ENCODE data around the gene GTF2H3. TPM values are rescaled to one million over a fixed set of nuclear protein-coding genes. Genes with fewer than 3 reads are reported as not detected.

Gene GTF2H3
- total RNA-seq, 3 donors from 2014 or later, result 77.9 to 86.2 (median 78.5) TPM

DNA sequence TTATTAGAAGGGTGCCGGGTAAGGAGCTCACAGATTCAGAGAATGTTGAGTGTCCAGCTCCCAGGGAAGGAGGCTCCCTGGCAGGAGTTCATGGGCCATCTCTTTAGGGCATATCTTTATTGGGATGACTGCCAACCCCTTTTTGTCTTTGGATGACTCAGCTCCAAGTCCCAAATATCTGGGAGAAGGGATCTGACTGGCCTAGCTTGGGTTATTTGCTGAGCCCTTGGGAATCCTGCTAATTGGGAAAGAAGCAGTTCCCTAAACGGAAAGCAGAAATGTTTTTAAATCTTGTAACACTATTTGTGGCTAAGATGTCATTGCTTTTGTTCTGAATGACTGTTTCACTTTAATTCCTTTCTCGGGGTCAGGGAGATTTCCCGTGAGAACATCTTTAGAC lies 19.1 kb upstream of the GTF2H3 start:
- H3K9me3 Mint-ChIP-seq, result no peaks in the 10 kb centered on the region
- peaks cover 4% of the 10 kb centered on the region for H3K4me1 Mint-ChIP-seq (ENCODE audit: low read depth)
- ATAC-seq, result no peak
- no peaks in the 10 kb centered on the region for H3K27me3 Mint-ChIP-seq (ENCODE audit: low read depth)
- no peak for DNase-seq
- H3K4me3 Mint-ChIP-seq, result no peak overlapping the region
- peaks cover 55% of the 10 kb centered on the region for H3K36me3 Mint-ChIP-seq (ENCODE audit: insufficient read depth)

DNA sequence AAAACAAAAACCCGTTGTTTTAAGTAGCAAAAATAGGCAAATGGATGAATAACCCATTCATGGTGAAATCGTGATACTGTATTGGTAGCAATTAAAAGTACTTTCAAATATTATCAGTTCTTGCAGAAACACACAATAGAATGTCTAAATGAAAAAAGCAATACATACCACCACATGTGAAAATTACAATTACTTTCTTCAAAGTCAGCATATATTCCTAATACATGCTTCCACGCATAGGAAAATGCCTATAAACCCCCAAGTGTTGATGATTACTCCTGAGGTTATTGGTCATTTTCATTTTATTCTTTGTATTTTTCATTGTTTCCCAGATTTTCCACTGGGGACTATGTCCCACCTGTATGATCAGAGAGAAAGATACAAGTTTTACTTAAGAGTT lies 16.5 kb upstream of the GTF2H3 start:
- Mint-ChIP-seq H3K27me3 (ENCODE audit: low read depth) (no peaks in the 10 kb centered on the region), H3K4me1 (ENCODE audit: low read depth) (peaks cover 4% of the 10 kb centered on the region), H3K4me3 (no peak overlapping the region), H3K36me3 (ENCODE audit: insufficient read depth) (peaks cover 67% of the 10 kb centered on the region), H3K9me3 (no peaks in the 10 kb centered on the region)
- no peak for DNase-seq
- ATAC-seq, result no peak

DNA sequence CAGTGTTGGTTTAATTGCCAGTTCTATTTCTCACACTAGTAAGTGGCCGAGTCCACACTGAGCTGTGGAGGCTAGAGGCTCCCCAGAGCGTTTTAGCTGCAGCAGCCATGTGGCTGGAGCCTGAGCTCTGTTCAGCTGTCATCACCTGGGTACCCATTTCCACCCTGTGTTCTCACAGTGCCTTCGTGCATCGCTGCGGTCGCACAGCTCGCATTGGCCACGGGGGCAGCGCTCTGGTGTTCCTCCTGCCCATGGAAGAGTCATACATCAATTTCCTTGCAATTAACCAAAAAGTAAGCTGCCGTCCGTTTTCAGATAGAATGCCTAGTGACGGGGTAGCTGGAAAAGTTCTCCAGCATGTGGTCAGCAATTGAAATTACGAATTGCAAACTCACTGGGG lies 16.0 kb upstream of the GTF2H3 start:
- H3K4me1 Mint-ChIP-seq (ENCODE audit: low read depth), result peaks cover 4% of the 10 kb centered on the region
- peaks cover 64% of the 10 kb centered on the region for H3K36me3 Mint-ChIP-seq (ENCODE audit: insufficient read depth)
- ATAC-seq (no peak), DNase-seq (no peak)
- H3K4me3 Mint-ChIP-seq, result no peak overlapping the region
- H3K9me3 Mint-ChIP-seq, result no peaks in the 10 kb centered on the region
- no peaks in the 10 kb centered on the region for H3K27me3 Mint-ChIP-seq (ENCODE audit: low read depth)

DNA sequence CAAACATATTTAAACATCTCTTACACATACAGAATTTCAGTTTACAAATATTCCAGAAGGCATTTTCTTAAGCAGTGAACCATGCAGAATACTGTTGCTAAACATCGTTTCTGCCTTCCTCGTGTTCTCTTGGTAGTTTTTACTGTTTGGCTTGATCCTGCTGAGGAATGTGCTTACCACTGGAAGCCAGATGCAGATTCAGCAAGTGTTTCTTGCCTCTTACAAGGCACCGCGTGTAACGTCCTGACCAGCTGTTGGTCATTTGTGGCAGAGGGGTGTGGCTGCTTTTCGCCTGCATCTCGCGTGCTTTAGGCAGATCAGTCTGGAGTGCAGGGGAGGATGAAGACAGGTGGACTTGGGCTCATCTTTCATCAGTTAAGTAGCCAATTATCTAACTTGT lies 12.5 kb upstream of the GTF2H3 start:
- Mint-ChIP-seq H3K27me3 (ENCODE audit: low read depth) (no peaks in the 10 kb centered on the region), H3K36me3 (ENCODE audit: insufficient read depth) (peaks cover 59% of the 10 kb centered on the region), H3K4me3 (no peak overlapping the region), H3K4me1 (ENCODE audit: low read depth) (peaks cover 4% of the 10 kb centered on the region), H3K9me3 (no peaks in the 10 kb centered on the region)
- no peak for ATAC-seq
- no peak for DNase-seq

DNA sequence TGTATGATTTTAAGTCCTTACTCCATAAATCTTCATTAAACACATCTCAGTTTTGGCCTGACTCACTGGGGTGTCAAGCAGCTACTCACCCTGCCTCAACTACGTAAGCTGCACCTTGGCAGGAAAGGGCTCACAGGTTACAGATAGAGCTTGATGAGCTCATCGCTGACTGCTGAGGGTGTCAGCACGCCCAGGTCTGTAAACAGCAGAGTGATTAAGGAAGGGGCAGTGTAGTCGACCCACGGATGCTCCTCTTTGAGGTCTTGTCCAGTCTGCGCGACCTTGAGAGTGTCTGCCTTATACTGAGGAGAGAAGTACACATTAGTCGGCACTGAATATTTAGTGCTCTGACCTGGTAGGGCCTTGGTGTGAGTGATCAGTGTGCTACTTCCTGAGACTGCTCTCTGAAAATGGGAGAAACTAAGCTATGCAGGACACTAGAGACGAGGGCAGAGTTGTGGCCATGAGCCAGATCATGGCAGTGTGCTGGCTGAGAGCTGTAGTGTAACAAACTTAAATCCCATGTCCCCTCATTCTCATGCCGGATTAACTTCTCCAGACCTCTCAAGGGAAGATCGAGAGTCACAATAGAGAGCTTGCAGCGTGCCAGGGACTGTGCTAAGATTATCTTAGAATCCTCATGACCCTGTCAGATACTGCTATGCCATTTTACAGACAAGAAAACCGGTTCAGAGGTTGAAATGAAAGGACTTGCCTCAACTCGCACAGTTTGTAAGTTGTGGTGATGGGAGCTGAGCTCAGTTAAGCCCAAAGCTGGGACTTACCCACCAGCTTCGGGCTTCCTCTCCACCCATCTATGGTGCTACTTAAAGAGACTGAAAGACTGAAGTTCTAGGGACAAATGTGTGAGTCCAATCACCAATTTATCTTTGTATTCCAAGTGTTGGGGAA lies 11.8 kb upstream of the GTF2H3 start:
- Mint-ChIP-seq H3K4me3 (no peak overlapping the region), H3K4me1 (ENCODE audit: low read depth) (peaks cover 4% of the 10 kb centered on the region), H3K27me3 (ENCODE audit: low read depth) (no peaks in the 10 kb centered on the region), H3K36me3 (ENCODE audit: insufficient read depth) (peaks cover 59% of the 10 kb centered on the region), H3K9me3 (no peaks in the 10 kb centered on the region)
- DNase-seq (no peak), ATAC-seq (peak; percentile 55 to 59)

DNA sequence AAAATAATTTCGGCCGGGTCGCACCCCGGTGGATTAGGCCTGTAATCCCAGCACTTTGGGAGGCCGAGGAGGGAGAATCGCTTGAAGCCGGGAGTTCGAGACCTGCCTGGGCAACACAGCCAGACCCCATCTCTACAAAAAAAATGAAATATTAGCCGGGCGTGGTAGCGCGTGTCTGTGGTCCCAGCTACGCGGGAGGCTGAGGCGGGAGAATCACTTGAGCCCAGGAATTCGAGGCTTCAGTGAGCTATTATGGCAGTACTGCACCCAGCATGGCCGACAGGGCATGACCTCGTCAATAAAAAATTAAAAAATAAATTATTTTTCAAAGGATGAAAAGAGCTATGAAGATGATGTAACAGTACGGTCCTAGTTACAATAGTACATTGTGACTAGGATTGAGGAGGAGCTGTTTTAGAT lies 523 bp downstream of the GTF2H3 start:
- DNase-seq, result no peak
- ATAC-seq, result no peak
- H3K4me1 Mint-ChIP-seq (ENCODE audit: low read depth), result peaks cover 28% of the 10 kb centered on the region

DNA sequence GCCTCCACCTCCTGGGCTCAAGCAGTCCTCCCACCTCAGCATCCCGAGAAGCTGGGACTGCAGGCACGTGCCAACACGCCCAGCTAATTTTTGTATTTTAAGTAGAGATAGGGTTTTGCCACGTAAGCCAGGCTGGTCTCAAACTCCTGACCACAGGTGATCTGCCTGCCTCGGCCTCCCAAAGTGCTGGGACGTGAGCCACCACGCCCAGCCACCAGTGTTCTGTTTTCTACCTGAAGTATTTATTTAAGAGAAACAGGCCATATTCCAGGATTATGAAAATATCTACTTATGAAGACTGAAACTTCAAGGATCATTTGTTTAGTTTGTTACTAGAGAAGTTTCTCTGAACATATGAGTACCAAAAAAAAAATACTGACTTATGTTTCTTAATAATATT lies 10.3 kb downstream of the GTF2H3 start:
- ATAC-seq, result no peak
- no peaks in the 10 kb centered on the region for H3K9me3 Mint-ChIP-seq
- no peaks in the 10 kb centered on the region for H3K27me3 Mint-ChIP-seq (ENCODE audit: low read depth)
- H3K4me3 Mint-ChIP-seq, result no peak overlapping the region
- DNase-seq, result no peak
- peaks cover 23% of the 10 kb centered on the region for H3K36me3 Mint-ChIP-seq (ENCODE audit: insufficient read depth)
- H3K4me1 Mint-ChIP-seq (ENCODE audit: low read depth), result no peaks in the 10 kb centered on the region

More for the DNA sequence above, 523 bp downstream of the GTF2H3 start:
- Mint-ChIP-seq H3K36me3 (ENCODE audit: insufficient read depth) (peaks cover 19% of the 10 kb centered on the region), H3K27me3 (ENCODE audit: low read depth) (no peaks in the 10 kb centered on the region), H3K4me3 (peak overlapping the region; percentile 94), H3K9me3 (no peaks in the 10 kb centered on the region)

DNA sequence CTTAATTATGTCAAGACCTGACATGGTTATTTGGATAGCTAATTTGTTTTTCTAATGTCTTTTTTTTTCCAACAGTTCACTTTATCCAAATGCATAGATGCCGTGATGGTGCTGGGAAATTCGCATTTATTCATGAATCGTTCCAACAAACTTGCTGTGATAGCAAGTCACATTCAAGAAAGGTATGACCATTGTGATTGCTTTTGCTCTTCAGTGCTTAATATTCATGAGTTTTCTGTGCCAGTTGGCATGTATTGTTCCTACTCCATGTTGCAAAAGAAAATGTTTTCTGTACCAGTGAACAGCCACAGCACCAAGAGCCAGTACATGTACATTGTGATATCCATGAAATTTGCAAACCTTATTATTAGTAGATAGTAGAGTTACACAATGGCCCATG lies 11.8 kb downstream of the GTF2H3 start:
- Mint-ChIP-seq H3K27me3 (ENCODE audit: low read depth) (no peaks in the 10 kb centered on the region), H3K9me3 (no peaks in the 10 kb centered on the region), H3K36me3 (ENCODE audit: insufficient read depth) (peaks cover 21% of the 10 kb centered on the region), H3K4me3 (no peak overlapping the region), H3K4me1 (ENCODE audit: low read depth) (no peaks in the 10 kb centered on the region)
- ATAC-seq, result no peak
- DNase-seq, result no peak

DNA sequence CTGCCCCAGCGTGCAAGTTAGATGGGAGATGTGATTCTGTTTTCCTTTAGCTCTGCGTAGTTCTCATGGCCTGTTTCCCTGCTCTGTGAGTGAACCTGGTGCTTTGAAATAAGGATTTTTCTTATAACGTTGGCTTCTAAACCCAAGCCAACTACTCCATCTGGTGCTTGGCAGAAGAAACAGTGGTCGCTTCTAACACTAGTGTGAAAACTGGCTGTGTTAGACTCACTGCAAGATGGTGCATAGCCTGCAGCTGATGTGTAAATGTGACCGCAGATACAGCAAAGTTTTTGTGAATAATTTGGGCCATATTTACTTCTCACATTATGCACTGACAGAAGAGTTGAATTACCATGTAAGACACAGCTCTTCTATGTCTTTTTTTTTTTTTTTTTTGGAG lies 12.2 kb downstream of the GTF2H3 start:
- Mint-ChIP-seq H3K27me3 (ENCODE audit: low read depth) (no peaks in the 10 kb centered on the region), H3K36me3 (ENCODE audit: insufficient read depth) (peaks cover 22% of the 10 kb centered on the region), H3K4me1 (ENCODE audit: low read depth) (no peaks in the 10 kb centered on the region), H3K9me3 (no peaks in the 10 kb centered on the region), H3K4me3 (no peak overlapping the region)
- DNase-seq (no peak), ATAC-seq (no peak)

DNA sequence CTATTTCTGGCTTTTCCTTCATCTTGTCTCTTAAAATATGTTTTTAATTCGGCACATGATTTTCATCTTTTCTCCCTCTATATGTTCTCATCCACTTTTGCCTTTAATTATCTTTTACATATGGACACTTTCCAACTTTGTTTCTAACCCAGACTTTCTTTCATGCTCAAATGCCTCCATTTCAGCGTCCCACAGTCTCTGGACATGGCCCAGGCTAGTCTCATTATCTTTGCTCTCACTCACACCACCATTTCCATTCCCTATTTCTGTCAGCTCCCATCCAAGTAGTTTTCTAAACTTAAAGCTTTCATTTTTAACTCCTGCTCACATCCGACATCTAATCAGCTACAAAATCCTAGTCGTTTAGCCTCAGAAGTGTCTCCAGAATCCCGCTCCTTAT lies 14.8 kb downstream of the GTF2H3 start:
- Mint-ChIP-seq H3K9me3 (no peaks in the 10 kb centered on the region), H3K36me3 (ENCODE audit: insufficient read depth) (peaks cover 26% of the 10 kb centered on the region), H3K27me3 (ENCODE audit: low read depth) (no peaks in the 10 kb centered on the region), H3K4me3 (no peak overlapping the region), H3K4me1 (ENCODE audit: low read depth) (no peaks in the 10 kb centered on the region)
- ATAC-seq, result no peak
- no peak for DNase-seq

DNA sequence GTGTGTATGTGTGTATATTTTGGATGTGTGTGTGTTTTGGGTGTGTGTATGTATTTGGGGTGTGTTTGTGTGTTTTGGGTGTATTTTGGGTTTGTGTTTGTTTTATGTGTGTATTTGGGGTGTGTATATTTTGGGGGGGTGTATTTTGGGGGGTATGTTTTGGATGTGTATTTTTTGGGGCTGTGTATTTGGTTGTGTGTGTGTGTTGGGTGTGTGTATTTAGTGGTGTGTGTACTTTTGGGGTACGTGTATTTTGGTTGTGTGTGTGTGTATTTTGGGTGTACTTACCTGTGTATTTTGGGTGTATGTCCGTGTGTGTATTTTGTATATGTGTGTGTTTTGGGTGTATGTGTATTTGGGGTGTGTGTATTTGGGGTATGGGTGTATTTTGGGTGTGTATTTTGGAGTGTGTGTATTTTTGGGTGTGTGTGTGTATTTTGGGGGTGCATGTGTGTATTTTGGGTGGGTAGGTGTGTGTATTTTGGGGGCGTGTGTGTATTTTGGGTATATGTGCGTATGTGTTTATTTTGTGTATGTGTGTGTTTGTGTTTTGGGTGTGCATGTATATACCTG lies 20.6 kb downstream of the GTF2H3 start:
- DNase-seq, result no peak
- Mint-ChIP-seq H3K9me3 (no peaks in the 10 kb centered on the region), H3K36me3 (ENCODE audit: insufficient read depth) (peaks cover 26% of the 10 kb centered on the region), H3K4me3 (no peak overlapping the region), H3K27me3 (ENCODE audit: low read depth) (no peaks in the 10 kb centered on the region), H3K4me1 (ENCODE audit: low read depth) (no peaks in the 10 kb centered on the region)
- ATAC-seq, result no peak

DNA sequence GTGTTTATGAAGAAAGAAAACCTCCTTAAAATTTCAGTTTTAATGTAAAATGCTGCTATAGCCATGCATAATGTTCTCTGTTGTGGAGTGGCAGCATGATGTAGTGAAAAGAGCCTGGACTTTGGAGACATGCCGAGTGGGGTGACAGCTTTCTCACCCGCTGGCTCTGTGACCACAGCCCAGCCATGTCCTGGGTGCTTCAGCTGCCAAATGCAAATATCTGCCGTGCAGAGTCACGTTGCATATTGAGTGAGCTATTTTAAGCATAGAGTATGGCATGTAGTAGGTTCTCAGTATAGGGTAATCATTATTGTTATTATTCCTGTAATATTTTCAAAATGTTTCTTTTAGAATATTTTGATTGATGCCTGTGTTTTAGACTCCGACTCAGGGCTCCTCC lies 21.8 kb downstream of the GTF2H3 start:
- ATAC-seq (no peak), DNase-seq (no peak)
- no peaks in the 10 kb centered on the region for H3K9me3 Mint-ChIP-seq
- no peak overlapping the region for H3K4me3 Mint-ChIP-seq
- peaks cover 10% of the 10 kb centered on the region for H3K4me1 Mint-ChIP-seq (ENCODE audit: low read depth)
- no peaks in the 10 kb centered on the region for H3K27me3 Mint-ChIP-seq (ENCODE audit: low read depth)
- peaks cover 36% of the 10 kb centered on the region for H3K36me3 Mint-ChIP-seq (ENCODE audit: insufficient read depth)

DNA sequence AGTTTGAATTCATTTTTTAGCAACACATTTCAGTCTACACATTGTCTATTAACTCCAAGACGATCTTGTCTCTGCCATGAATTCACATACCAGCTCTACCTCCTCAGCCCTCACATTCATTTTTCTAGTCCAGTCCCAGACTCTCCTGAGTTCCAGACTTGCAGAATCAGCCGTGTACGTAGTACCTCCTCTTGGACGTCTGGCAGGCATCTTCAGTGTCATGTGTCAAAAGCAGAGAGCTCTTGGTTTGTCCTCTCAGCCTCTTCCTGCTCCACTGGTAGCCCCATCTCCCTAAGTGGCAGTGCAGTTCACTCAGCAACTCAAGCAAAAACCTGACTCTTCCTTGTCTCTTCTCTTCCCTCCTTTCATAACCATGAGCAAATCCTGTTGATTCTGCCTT lies 22.8 kb downstream of the GTF2H3 start:
- Mint-ChIP-seq H3K4me1 (ENCODE audit: low read depth) (peaks cover 11% of the 10 kb centered on the region), H3K36me3 (ENCODE audit: insufficient read depth) (peaks cover 37% of the 10 kb centered on the region), H3K27me3 (ENCODE audit: low read depth) (no peaks in the 10 kb centered on the region), H3K9me3 (no peaks in the 10 kb centered on the region), H3K4me3 (no peak overlapping the region)
- DNase-seq (no peak), ATAC-seq (no peak)

DNA sequence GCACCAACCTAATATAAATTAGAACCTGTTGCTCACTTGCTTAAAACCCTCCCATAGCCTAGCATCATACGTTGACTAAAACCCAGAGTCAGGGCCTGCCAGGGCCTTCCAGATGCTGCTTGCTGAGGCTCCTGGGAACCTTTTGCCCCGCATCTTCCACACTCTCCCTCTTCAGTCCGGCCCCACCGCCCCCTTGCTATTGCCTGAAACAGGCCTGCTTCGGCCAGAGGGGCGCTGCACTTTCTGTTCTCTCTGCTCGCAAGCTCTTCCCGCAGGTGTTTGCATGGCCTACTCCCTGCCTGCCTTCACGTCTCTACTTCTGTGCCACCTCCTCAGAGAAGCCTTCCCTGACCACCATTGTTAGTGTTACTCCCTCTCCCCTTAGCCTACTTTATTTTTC lies 23.6 kb downstream of the GTF2H3 start:
- H3K4me1 Mint-ChIP-seq (ENCODE audit: low read depth), result peaks cover 11% of the 10 kb centered on the region
- no peaks in the 10 kb centered on the region for H3K27me3 Mint-ChIP-seq (ENCODE audit: low read depth)
- no peak for ATAC-seq
- peaks cover 32% of the 10 kb centered on the region for H3K36me3 Mint-ChIP-seq (ENCODE audit: insufficient read depth)
- no peak overlapping the region for H3K4me3 Mint-ChIP-seq
- DNase-seq, result no peak
- H3K9me3 Mint-ChIP-seq, result no peaks in the 10 kb centered on the region
